GM21390 (cell line): Measurements from ENCODE around the gene CORO1A.
"Not testable (repeated sequence)": the region's sequence is repeated elsewhere in the genome, so short reads cannot be mapped to it uniquely, and the experiment has no call there.

Experiments used
- ATAC-seq: cut with Tn5 transposase; IDR thresholded peaks from one replicate; pipeline ENCODE4 v1.9.1; 2021; ENCODE audit not compliant: unreplicated experiment

Gene CORO1A

DNA sequence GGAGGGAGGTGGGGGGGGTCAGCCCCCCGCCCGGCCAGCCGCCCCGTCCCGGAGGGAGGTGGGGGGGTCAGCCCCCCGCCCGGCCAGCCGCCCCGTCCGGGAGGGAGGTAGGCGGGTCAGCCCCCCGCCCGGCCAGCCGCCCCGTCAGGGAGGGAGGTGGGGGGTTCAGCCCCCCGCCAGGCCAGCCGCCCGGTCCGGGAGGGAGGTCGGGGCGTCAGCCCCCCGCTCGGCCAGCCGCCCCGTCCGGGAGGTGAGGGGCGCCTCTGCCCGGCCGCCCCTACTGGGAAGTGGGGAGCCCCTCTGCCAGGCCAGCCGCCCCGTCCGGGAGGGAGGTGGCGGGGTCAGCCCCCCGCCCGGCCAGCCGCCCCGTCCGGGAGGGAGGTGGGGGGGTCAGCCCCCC, 14.0 kb upstream of the CORO1A start:
- not testable (repeated sequence) for ATAC-seq

DNA sequence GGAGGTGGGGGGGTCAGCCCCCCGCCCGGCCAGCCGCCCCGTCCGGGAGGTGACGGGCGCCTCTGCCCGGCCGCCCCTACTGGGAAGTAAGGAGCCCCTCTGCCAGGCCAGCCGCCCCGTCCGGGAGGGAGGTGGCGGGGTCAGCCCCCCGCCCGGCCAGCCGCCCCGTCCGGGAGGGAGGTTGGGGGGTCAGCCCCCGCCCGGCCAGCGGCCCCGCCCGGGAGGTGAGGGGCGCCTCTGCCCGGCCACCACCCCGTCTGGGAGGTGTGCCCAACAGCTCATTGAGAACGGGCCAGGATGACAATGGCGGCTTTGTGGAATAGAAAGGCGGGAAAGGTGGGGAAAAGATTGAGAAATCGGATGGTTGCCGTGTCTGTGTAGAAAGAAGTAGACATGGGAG, 13.3 kb upstream of the CORO1A start:
- ATAC-seq, result not testable (repeated sequence)

DNA sequence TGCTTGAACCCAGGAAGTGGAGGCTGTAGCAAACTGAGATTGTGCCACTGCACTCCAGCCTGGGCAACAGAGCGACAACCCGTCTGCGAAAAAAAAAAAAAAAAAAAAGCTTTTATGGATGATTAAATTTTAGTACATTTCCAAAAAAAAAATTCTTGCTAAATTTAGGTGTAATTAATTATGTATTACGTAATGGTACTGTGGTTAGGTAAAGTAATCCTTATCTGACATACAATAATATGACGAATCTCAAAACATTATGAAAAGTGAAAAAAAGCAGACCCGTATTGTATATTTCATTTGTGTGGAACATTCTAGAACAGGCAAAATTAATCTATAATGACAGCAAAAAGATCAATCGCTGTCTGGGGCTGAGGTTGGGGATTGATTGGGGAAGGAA, 10.3 kb upstream of the CORO1A start:
- no peak for ATAC-seq

DNA sequence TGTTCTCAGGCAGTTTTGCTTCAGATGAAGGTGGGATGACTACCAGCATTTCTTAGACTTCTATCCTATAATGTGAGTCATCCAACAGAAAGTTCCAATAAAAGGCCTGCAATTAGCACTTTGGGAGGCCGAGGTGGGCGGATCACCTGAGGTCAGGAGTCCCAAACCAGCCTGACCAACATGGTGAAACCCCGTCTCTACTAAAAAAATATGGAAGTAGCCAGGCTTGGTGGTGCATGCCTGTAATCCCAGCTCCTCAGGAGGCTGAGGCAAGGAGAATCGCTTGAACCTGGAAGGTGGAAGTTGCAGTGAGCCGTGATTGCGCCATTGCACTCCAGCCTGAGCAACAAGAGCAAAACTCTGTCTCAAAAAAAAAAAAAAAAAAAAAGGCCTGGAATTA, 6.5 kb upstream of the CORO1A start:
- not testable (repeated sequence) for ATAC-seq

DNA sequence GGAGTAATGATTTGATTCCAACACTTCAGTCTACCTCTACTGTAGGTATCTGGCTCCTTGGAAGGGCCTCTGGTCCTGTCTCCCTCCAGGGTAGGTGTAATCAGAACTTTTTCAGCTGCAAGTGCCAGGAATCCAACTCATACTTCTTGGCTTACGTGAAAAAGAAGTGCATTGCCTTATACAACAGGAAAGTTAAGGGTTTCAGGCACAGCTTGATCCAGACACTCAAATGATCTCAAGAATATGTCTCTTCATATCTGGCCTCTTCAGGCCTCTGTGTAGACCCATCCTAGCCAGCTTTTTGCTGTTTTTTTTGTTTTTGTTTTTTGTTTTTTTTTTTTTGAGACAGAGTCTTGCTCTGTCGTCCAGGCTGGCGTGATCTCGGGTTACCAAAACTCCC, 4.2 kb upstream of the CORO1A start:
- no peak for ATAC-seq

DNA sequence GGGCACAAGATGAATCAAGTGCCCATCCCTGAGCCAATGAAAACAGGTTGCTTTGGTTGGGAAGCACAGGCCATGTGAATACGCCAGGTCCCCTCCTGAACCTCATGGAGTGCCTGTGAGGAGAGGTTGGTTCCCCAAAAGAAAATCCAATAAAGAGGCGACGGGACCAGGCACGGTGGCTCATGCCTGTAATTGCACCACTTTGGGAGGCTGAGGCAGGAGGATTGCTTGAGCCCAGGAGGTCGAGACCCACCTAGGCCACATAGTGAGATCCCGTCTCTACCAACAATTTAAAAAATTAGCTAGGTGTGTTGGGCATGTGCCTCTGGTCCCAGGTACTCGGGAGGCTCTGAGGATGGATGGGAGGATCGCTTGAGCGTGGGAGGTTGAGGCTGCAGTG, 3.5 kb upstream of the CORO1A start:
- no peak for ATAC-seq

DNA sequence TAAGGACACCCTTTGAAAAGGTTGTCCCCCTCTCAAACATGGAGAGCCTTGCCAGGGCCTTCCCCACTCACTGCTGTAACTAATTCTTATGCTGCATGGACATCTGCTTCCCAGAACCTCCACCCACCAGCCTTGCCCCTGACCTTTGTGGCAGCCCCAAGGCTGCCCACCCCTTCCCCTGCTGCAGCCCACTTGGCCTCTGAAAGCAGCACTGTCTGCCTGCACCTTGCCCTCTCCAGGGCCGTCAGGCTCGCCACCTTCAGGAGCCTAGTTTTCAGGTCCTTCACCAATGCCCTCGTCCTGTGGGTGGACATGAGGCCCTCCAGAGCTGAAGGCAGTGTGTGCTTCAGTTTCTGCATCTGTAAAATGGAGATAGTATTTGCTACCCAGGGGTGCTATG, 2.7 kb upstream of the CORO1A start:
- no peak for ATAC-seq

DNA sequence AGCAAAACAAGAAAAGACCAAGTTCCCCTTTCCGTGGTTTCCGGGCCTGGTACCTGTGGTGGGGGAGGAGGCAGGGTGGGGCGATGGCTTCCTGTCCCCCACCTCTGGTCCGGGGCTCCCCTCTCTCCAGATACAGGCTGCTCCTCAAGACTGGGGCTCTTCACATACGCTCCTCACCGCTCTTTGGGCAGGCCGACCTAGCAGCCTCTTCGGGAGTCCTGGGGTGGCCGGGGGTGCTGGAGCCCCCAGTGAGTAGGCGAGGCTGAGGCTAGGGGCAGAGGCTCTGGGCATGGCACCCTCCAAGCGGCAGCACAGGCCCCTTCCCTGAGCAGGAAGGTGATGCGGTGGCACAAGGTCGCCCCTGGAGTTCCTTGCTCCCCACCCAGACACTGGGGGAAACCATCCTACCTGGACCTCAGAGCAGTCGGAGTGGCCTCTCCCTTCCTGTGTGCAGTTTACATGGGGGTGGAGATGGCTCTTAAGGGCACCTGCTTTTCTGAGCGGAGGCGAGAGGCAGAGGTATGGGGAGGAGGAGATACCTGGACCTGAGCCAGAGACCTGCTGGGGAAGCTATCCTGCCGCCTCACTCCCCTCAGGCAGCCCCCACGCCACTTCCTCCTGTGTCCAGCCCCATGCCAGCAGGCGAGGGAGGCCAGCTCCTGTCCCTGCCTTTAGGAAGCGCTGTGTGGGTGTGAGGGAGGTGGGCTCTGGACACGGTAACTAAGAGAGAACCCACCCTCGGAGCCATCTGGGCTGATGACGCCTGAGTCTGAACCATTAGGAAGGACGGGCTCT, 891 bp downstream of the CORO1A start:
- peak; percentile 2 for ATAC-seq

DNA sequence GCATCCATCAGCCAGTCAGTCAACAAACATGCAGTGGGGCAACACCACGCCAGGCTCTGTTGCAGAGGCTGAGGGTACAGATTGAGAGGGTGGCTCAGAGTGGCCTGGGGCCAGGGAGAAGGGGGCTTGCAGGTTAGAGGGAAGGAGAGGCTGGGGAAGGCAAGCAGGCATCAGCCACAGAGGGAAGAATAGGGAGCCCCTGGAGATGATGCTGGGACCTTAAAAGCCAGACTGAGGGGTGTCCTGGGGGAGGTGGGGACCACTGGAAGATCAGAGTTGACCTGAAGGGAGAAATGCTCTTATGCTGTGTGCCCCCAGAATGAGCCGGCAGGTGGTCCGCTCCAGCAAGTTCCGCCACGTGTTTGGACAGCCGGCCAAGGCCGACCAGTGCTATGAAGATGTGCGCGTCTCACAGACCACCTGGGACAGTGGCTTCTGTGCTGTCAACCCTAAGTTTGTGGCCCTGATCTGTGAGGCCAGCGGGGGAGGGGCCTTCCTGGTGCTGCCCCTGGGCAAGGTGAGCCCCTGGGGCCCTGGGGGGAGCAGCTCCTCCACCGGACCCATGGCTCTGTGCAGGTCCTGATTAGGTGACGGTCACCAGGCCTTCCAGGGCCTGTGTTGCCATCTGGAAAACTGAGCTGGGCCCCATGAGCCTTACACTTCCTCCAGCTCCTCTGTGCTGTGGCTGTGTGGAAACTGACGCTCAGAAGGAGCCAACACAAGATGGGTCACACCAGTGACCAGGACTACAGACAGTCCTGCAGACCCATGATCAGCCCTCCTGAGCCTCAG, 1.7 kb downstream of the CORO1A start:
- ATAC-seq, result no peak

DNA sequence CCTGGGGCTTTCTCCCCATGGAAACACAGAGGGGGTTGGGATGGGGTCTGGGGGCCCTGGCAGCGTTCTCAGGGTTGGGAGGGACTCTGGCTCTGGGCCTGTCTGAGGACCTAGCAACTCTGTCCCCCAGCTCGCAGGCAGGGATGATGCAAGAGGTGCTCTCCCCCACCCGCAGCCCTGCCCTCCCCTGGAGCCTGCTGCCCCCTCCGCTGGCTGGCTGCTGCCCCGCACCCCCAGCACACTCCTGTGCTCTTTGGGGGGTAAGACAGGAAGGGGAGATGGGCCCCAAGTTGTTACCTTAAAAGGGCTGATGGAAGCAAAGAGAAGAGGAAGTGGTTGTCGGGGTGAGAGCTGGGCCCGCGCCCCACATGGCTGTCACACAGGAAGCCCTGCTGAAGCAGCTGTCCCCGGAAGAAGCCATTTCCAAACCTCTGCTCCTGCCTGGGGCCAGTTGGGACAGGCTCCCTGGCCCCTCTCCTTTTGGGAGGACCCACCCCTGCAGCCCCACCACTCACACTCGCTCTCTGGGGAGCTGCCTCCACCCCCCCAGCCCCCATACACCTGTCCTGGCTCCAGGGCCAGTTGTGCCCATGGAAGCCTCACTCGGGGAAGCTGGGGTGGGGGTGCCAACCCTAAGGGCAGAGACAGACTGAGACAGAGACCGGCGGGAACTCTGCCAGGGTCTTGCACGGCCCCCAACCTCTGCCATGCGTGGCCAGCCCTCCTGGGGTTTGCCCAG, 2.5 kb downstream of the CORO1A start:
- peak; percentile 36 for ATAC-seq

DNA sequence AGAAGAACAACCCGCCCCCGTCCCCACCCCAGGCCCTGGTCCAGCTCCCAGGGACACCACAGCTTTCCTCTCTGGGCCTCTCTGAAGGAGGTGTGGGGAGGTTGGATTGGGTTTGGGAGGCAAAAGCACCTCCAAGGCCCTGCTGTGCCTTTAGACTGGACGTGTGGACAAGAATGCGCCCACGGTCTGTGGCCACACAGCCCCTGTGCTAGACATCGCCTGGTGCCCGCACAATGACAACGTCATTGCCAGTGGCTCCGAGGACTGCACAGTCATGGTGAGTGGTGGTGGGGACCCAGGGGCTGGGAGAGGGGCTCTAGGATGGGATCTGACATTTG, 3.0 kb downstream of the CORO1A start:
- no peak for ATAC-seq

DNA sequence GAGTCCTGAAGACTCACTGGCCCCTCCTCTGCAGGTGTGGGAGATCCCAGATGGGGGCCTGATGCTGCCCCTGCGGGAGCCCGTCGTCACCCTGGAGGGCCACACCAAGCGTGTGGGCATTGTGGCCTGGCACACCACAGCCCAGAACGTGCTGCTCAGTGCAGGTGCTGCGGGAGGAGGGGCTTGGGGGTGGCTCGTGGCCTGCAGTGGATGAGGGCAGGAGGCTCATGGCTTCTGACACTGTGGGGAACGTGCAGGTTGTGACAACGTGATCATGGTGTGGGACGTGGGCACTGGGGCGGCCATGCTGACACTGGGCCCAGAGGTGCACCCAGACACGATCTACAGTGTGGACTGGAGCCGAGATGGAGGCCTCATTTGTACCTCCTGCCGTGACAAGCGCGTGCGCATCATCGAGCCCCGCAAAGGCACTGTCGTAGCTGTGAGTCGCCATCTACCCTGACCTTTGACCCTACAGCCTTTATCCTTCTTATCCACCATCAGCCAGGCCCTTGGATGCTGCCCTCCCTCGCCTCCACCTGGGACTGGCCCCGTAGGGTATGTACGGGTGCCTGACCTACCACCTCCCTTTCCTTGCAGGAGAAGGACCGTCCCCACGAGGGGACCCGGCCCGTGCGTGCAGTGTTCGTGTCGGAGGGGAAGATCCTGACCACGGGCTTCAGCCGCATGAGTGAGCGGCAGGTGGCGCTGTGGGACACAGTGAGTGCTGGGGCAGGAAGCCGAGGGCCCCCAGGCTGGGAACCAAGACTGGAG, 3.6 kb downstream of the CORO1A start:
- ATAC-seq, result no peak

DNA sequence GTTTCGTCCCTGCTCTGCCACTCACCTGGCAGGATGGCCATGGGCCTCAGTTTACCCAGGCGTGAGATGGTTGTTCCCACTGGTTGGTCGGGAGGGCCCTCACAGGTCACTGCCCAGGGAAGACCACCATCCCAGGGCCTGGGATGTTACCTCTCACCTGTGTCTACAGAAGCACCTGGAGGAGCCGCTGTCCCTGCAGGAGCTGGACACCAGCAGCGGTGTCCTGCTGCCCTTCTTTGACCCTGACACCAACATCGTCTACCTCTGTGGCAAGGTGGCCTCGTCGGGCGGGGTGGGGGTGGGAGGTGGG, 4.1 kb downstream of the CORO1A start:
- ATAC-seq, result no peak

DNA sequence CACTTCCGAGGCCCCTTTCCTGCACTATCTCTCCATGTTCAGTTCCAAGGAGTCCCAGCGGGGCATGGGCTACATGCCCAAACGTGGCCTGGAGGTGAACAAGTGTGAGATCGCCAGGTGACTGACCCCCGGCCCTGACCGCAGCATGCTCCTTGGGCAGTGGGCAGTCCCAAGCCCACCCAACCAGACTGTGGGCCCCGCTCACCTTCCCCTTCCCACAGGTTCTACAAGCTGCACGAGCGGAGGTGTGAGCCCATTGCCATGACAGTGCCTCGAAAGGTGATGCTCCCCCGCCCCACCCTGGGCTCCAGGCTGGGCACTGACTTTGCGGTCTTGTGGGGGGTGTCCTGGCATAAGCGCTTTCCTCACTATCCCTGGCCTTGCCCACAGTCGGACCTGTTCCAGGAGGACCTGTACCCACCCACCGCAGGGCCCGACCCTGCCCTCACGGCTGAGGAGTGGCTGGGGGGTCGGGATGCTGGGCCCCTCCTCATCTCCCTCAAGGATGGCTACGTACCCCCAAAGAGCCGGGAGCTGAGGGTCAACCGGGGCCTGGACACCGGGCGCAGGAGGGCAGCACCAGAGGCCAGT, 4.7 kb downstream of the CORO1A start:
- ATAC-seq, result no peak

DNA sequence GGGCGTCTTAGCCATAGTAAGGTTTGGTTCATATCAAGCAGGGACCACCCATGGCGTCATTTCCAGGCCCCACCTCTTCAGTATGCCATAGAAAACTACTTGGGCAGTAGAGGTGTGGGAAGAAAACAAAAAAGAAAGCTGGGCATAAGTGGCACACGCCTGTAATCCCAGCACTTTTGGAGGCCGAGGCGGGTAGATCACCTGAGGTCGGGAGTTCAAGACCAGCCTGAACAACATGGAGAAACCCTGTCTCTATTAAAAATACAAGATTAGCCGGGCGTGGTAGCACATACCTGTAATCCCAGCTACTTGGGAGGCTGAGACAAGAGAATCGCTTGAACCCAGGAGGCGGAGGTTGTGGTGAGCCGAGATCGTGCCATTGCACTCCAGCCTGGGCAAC, 7.8 kb downstream of the CORO1A start:
- ATAC-seq, result not testable (repeated sequence)

DNA sequence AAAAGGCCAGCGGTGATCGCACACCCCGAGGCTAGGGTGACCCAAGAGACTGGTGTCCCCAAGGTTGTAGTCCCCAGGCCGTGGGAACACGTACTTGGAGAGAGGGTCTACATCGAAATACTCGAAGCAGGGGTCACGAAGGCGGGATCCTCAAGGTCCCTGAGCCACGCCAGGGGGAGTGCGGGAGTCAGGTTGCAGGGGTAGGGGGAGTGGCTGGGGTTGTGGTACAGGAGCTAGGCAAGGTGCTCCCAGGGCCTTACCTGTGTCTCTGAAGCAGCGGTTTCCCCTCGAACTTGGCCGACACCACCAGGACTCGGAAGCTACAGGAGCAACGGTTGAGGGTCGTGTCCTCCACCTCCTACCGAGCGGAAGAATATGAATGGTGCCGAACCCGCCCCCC, 9.7 kb downstream of the CORO1A start:
- ATAC-seq, result peak; percentile 1

DNA sequence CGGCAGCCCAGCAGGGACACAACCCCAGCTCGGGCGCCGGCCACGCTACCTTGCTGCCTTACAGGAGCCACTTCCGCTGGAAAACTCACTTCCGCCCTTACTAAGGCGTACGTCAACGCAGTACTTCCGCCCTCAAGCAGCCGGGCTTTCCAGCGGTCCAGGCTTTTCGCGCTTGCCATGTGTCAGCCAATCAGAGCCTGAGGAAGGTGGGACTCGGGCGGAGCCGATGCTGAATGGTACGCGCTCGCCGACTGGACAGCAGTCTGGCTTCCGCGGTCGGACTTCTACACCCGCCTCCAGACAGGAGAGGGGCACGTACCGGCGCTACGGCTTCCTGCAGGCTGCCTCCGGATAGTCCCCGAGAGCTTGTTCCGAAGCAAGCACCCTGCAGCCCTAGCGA, 10.2 kb downstream of the CORO1A start, which contains the start of the genes BOLA2B and SLX1A:
TSS of gene BOLA2B (minus strand) at position 52 of the 400 bp plus-strand sequence. CDS start 71 bp downstream, outside the sequence.
TSS of gene SLX1A (plus strand) at position 261 of the 400 bp plus-strand sequence. CDS start 210 bp downstream, outside the sequence.
- ATAC-seq, result peak; percentile 81

DNA sequence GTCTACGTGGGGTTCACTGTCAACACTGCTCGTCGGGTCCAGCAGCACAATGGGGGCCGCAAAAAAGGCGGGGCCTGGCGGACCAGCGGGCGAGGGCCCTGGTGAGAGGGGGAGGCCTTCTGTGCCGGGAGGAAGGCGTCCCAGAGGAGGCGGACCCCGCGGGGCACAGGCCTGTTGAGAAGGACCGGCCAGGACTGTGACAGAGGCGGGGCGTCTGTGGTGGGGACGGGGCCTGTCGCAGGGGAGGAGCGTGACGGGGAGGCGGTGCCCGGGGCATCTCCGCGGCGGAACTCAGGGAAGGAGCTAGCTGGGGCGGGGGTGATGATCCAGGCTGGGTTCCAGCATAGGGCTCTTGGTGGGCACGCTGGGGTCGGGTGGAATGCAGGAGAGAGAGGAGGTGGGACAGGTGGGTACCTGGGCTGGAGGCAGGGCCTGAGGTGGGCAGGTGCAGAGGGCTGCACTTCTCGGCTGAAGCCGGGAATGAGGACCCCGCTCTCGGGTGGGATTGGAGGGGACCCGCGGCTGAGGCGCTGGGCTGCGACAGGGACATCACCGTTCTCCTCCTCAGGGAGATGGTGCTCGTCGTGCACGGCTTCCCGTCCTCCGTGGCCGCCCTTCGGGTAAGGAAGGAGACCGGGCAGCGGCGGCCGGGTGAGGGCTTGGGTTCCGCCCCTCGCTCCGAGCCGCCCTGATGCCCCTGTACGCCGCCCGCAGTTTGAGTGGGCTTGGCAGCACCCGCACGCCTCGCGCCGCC, 10.9 kb downstream of the CORO1A start:
- ATAC-seq, result peak; percentile 59

DNA sequence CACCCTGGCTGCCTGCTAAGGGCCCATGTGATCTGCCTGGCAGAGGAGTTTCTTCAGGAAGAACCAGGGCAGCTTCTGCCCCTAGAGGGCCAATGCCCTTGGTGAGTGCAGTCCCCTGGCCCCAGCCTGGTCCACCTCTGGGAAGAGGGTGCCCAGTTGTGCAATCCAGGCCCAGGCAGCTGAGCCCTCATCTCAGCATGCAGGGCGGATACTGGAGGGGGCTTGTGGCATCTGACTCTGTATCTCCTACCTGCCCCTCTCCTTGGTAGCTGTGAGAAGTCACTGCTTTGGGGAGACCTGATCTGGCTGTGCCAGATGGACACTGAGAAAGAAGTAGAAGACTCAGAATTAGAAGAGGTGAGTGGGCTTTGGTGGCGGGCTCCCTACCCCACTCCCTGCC, 13.6 kb downstream of the CORO1A start:
- not testable (repeated sequence) for ATAC-seq

DNA sequence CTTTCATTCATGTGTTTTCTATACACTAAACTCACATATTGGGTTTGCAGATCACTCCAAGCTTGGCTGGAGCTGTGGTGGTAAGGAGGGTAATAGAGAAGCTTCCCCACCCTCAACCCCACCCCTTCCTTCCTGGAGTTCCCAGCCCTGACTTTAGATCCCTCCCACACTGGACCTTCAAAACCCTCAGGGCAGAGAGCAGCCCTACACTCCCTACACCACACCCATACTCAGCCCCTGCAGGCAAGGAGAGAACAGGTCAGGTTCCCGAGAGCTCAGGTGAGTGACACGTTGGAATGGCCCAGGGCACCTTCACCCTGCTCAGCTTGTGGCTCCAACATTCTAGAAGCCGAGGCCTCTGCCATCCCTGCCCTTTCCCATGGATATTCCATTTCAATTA, 15.6 kb downstream of the CORO1A start, which contains the start of gene SULT1A3:
TSS of gene SULT1A3 (plus strand) at position 207 of the 400 bp plus-strand sequence. CDS start 1,474 bp downstream, outside the sequence.
- not testable (repeated sequence) for ATAC-seq
